ENCODE results near the gene CAPZA2. TPM values are rescaled to one million over a fixed set of nuclear protein-coding genes. Genes with fewer than 3 reads are reported as not detected.

Gene CAPZA2
- total RNA-seq, 1 donor from 2014 or later: 231 TPM

DNA sequence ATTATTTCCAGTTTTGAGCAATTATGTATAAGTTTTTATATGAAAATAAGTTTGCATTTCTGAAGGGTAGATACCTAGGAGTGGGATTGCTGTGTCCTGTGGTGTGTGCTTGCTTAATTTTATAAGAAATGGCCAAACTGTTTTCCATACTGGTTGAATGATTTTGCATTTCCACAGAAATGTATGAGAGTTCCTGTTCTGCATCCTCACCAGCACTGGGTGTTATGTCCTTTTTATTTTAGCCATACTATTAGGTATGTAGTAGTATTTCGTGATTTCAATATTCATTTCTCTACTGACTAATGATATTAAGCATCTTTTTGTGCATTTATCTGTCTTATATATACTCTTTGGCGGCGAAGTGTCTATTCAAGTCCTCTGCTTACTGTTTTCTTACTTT lies 22.3 kb downstream of the CAPZA2 start:
- Mint-ChIP-seq H3K36me3 (ENCODE audit: low read depth) (no peaks in the 10 kb centered on the region), H3K27me3 (ENCODE audit: low read depth) (no peaks in the 10 kb centered on the region), H3K9me3 (ENCODE audit: low read depth) (peaks cover 8% of the 10 kb centered on the region), H3K4me1 (ENCODE audit: low read depth) (peaks cover 9% of the 10 kb centered on the region), H3K27ac (ENCODE audit: unreplicated experiment) (no peak overlapping the region), H3K4me3 (ENCODE audit: unreplicated experiment) (no peak overlapping the region)
- no peak for DNase-seq (ENCODE audit: low spot score)
- TF ChIP-seq, protein P1, sequence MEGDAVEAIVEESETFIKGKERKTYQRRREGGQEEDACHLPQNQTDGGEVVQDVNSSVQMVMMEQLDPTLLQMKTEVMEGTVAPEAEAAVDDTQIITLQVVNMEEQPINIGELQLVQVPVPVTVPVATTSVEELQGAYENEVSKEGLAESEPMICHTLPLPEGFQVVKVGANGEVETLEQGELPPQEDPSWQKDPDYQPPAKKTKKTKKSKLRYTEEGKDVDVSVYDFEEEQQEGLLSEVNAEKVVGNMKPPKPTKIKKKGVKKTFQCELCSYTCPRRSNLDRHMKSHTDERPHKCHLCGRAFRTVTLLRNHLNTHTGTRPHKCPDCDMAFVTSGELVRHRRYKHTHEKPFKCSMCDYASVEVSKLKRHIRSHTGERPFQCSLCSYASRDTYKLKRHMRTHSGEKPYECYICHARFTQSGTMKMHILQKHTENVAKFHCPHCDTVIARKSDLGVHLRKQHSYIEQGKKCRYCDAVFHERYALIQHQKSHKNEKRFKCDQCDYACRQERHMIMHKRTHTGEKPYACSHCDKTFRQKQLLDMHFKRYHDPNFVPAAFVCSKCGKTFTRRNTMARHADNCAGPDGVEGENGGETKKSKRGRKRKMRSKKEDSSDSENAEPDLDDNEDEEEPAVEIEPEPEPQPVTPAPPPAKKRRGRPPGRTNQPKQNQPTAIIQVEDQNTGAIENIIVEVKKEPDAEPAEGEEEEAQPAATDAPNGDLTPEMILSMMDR (IDR thresholded peaks at IDR 0.05): no peak

DNA sequence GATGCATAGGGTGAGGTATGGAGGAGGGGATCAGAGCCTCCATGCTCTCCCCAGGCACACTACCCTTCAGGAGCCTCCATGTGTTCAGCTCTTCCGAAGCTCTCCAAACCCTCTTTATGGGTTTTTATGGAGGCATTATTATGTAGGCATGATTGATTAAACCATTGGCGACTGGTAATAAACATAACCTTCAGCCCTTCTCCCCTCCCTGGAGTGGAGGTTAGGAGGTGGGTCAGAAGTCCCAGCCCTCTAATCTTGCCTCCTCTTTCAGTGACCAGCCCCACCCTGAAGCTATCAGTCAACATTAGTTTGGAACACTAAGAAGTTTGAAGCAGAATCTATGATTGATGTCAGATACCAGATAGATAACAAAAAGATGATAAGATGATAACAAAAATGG lies 23.3 kb downstream of the CAPZA2 start:
- H3K4me1 Mint-ChIP-seq (ENCODE audit: low read depth): peaks cover 9% of the 10 kb centered on the region
- no peak overlapping the region for H3K4me3 Mint-ChIP-seq (ENCODE audit: unreplicated experiment)
- H3K27me3 Mint-ChIP-seq (ENCODE audit: low read depth): no peaks in the 10 kb centered on the region
- H3K36me3 Mint-ChIP-seq (ENCODE audit: low read depth): no peaks in the 10 kb centered on the region
- no peak for DNase-seq (ENCODE audit: low spot score)
- peaks cover 8% of the 10 kb centered on the region for H3K9me3 Mint-ChIP-seq (ENCODE audit: low read depth)
- H3K27ac Mint-ChIP-seq (ENCODE audit: unreplicated experiment): no peak overlapping the region
- TF ChIP-seq, protein P1 (IDR thresholded peaks at IDR 0.05): no peak

DNA sequence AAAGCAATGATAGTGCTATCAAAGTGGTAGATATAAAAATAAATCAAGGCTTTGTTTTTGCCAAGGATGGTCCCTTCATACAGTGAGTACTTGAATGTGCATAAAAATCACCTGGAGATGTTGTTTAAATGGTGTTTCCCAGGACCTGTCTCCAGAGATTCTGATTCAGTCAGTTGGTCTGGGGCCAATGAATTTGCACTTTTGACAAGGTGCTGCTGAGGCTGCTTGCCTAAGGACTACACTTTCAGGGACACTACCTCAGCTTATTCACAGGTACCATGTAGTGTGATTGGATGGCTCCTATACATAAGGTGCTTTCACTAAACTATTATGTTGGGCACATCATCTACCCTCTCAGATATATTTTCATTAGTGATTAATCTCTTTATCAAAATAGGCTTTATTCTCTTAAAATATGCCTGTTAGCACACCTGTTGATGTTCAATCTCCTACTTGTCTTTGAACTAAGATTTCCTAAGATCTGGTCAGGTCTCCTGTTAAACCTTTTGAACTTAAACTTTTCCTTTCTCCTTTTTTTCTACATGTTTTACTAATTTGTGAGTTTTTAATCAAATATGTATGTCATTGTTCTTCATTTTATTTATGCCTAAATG lies 24.3 kb downstream of the CAPZA2 start:
- DNase-seq (ENCODE audit: low spot score): no peak
- peaks cover 8% of the 10 kb centered on the region for H3K9me3 Mint-ChIP-seq (ENCODE audit: low read depth)
- H3K36me3 Mint-ChIP-seq (ENCODE audit: low read depth): no peaks in the 10 kb centered on the region
- H3K4me1 Mint-ChIP-seq (ENCODE audit: low read depth): peaks cover 6% of the 10 kb centered on the region
- no peak overlapping the region for H3K4me3 Mint-ChIP-seq (ENCODE audit: unreplicated experiment)
- no peaks in the 10 kb centered on the region for H3K27me3 Mint-ChIP-seq (ENCODE audit: low read depth)
- TF ChIP-seq, protein P1 (IDR thresholded peaks at IDR 0.05): no peak
- no peak overlapping the region for H3K27ac Mint-ChIP-seq (ENCODE audit: unreplicated experiment)

DNA sequence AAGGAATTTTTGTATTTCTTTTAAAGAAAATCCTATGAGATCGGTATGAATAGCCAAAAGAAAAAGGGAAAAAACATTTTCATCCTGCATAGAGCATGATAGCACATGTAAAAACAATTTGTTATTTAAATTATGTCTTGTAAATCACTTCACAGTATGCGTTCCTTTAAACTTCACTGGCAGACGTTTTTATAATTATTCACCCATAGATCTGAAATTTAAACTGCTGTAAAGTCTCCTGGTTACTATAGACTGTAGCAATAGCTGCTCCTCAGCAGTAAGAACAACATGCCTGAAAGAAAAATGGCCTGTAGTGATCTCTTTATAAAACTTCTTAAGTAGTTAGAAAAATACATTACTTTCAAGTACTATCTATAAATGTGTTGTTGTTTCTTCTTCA lies 26.5 kb downstream of the CAPZA2 start:
- Mint-ChIP-seq H3K27me3 (ENCODE audit: low read depth) (no peaks in the 10 kb centered on the region), H3K4me1 (ENCODE audit: low read depth) (peaks cover 3% of the 10 kb centered on the region), H3K4me3 (ENCODE audit: unreplicated experiment) (no peak overlapping the region), H3K9me3 (ENCODE audit: low read depth) (peaks cover 8% of the 10 kb centered on the region), H3K27ac (ENCODE audit: unreplicated experiment) (no peak overlapping the region), H3K36me3 (ENCODE audit: low read depth) (peaks cover 8% of the 10 kb centered on the region)
- TF ChIP-seq, protein P1 (IDR thresholded peaks at IDR 0.05): no peak
- DNase-seq (ENCODE audit: low spot score): no peak

DNA sequence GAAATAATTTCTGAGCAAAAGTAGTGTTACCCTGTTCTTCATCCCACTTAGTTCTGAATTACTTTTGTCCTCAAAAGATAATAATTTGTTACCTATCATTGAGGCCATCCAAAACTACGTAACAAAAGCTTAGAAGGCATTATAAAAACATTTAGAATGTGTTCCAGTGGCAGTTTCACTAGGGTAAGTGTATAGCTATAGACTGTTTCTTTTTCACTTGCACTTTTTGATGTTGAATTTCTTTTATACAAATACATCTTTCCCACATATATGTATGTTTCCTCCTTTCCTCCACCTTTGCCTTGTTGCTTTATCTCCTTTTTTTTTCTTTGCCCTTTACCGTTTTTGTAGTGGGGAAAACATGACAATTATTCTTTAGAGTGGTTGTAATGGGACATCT lies 33.5 kb downstream of the CAPZA2 start:
- Mint-ChIP-seq H3K36me3 (ENCODE audit: low read depth) (peaks cover 22% of the 10 kb centered on the region), H3K27me3 (ENCODE audit: low read depth) (no peaks in the 10 kb centered on the region), H3K9me3 (ENCODE audit: low read depth) (peaks cover 6% of the 10 kb centered on the region), H3K4me3 (ENCODE audit: unreplicated experiment) (no peak overlapping the region), H3K27ac (ENCODE audit: unreplicated experiment) (no peak overlapping the region), H3K4me1 (ENCODE audit: low read depth) (peaks cover 2% of the 10 kb centered on the region)
- DNase-seq (ENCODE audit: low spot score): no peak
- TF ChIP-seq, protein P1 (IDR thresholded peaks at IDR 0.05): no peak

Data from chondrocyte (in vitro differentiated cells).